Measurements from ENCODE around the gene DENND5B.
"Not testable (repeated sequence)": the region's sequence is repeated elsewhere in the genome, so short reads cannot be mapped to it uniquely, and the experiment has no call there.

DENND5B gene

DNA sequence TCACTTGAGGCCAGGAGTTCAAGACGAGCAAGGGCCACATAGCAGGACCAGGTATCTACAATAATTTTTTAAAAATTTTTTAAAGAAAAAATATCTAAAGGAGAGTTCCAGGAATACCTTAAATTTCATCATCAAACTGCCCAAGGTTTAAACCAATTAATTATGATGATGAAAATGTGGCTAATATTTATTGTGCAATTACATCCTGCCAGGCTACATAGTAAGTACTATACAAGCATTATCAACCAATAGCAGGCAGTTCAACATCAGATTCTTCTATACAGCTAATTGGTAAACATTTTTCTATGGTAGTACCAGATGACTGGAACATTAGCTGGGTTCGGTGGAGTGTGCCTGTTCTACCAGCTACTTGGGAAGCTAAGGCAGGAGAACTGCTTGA lies 24.4 kb downstream of the DENND5B start:
- no peak for DNase-seq (ENCODE audit: low read depth, low spot score)
- H3K4me3 ChIP-seq (ENCODE audit: low read length) = no peak overlapping the region

DNA sequence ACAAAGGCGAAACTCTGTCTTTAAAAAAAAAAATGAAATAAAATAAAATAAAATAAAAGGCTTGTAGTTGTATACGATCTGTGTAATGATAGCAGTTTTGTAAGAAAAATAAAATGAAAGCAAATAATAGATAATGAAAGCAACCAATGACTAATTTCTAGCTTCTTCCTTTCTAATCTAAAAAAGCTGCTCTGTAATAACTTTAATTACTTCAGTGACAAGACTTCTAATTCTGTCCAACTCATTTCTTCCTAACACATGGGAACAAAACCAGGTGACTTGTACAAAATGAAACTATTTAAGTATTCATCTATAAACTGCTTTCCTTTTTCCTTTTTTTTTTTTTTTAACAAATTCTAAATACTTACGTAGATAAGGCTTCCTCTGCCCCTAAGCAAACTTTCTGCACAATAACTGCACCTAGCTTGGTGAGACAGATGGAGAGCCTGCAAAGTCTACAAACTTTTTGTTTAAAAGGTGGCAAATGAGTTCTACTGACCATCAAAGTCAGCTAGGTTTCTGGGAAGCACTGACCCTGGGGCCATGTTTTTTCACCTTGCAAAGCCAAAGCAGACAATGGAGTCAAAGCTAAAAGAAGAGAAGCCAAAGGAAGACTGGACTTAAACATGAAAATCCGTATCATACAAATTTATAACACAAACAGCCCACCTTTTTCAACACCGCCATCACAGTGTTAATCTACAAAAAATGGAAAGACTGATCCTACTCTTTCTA lies 28.2 kb downstream of the DENND5B start:
- no peak for DNase-seq (ENCODE audit: low read depth, low spot score)
- H3K4me3 ChIP-seq (ENCODE audit: low read length) = no peak overlapping the region

DNA sequence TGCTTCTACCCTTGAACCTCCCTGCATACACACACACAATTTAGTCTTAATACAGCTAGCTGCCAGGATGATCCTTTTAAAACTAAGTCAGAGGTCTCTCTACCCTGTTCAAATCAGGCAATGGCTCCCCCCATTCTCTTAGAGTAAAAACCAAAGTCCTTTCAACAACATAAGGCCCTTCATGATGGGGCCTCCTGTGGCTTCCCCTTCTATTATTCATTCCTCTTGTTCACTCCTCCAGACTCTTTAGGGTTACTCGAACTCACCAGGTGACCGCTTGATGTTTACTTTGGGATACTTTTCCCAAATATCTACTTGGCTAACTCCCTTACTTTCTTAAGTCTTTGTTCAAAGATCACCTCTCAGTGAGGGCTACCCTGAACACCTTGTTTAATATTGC lies 30.4 kb downstream of the DENND5B start:
- DNase-seq (ENCODE audit: low read depth, low spot score) = no peak
- no peak overlapping the region for H3K4me3 ChIP-seq (ENCODE audit: low read length)

DNA sequence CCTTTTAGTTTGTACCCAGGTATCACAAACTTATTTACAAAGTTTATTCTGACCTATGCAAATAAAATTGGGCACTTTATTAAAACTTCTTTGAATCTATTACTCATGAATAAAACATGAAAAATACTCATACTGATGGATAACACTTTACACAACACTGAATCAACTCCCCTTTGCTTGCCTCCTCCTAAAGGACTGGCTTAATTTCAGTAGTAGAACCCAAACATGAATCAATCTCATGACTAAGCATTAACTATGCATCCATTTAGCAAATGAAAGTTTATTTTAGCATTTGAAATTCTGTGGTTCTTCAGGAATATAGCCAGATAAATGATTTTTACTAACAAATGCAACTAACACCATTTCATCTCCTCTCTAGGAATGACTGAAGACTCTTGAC lies 32.4 kb downstream of the DENND5B start:
- no peak for DNase-seq (ENCODE audit: low read depth, low spot score)
- no peak overlapping the region for H3K4me3 ChIP-seq (ENCODE audit: low read length)

DNA sequence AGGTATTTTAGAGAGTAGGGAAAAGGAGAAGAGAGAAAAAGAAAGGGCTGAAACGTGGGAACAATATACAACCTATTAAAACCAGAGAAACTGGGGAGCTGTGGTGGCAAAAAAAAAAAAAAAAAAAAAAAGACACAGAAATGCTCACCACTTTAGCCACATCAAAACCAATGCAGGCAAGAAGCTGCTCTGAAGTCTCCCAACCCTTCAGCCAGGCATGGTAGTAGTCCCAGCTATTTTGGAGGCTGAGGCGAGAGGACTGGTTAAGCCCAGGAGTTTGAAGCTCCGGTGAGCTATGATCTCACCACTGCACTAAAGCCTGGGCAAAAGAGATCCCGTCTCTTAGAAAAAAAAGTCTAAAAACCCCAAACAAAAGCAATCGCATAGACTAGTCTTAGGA lies 33.2 kb downstream of the DENND5B start:
- H3K4me3 ChIP-seq (ENCODE audit: low read length) = no peak overlapping the region
- DNase-seq (ENCODE audit: low read depth, low spot score) = peak; percentile 62

DNA sequence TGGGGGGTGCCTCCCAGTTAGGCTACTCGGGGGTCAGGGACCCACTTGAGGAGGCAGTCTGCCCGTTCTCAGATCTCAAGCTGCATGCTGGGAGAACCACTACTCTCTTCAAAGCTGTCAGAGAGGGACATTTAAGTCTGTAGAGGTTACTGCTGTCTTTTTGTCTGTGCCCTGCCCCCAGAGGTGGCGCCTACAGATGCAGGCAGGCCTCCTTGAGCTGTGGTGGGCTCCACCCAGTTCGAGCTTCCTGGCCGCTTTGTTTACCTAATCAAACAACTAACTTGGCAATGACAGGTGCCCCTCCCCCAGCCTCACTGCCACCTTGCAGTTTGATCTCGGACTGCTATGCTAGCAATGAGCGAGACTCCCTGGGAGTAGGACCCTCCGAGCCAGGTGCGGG lies 35.5 kb downstream of the DENND5B start:
- not testable (repeated sequence) for DNase-seq (ENCODE audit: low read depth, low spot score); H3K4me3 ChIP-seq (ENCODE audit: low read length)

DNA sequence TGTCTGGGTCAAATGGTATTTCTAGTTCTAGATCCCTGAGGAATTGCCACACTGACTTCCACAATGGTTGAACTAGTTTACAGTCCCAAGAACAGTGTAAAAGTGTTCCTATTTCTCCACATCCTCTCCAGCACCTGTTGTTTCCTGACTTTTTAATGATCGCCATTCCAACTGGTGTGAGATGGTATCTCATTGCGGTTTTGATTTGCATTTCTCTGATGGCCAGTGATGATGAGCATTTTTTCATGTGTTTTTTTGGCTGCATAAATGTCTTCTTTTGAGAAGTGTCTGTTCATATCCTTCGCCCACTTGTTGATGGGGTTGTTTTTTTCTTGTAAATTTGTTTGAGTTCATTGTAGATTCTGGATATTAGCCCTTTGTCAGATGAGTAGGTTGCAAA lies 40.3 kb downstream of the DENND5B start:
- not testable (repeated sequence) for H3K4me3 ChIP-seq (ENCODE audit: low read length); DNase-seq (ENCODE audit: low read depth, low spot score)

DNA sequence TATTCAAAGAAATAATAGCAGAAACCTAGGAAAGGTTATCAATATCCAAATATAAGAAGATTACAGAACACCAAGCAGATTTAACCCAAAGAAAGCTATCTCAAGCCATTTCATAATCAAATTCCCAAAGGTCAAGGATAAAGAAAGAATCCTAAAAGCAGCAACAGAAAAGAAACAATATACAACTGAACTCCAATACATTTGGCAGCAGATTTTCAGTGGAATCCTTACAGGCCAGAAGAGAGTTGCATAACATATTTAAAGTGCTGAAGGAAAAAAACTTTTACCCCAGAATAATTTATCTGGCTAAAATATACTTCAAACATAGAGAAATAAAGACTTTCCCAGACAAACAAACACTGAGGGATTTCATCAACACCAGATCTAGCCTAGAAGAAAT lies 54.3 kb downstream of the DENND5B start:
- no peak overlapping the region for H3K4me3 ChIP-seq (ENCODE audit: low read length)
- DNase-seq (ENCODE audit: low read depth, low spot score) = no peak

DNA sequence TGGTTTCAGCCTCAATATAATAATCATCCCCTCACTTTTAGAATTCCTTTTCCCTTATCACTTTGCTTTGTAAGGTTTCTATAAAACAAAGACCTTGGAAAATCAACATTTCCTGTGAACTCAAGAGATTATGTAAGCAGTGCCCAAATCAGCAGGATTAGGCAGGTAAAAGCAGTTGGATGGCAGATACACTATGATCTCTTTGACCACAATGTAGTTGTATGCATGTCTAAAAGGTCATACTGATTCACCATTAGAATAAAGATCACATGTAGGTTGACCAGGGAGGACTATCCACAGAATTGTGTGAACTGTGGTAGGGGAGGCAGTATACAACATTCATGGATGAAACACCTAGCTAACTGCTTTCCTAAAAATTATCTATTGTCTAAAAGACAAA lies 57.5 kb downstream of the DENND5B start:
- DNase-seq (ENCODE audit: low read depth, low spot score) = no peak
- H3K4me3 ChIP-seq (ENCODE audit: low read length) = no peak overlapping the region

DNA sequence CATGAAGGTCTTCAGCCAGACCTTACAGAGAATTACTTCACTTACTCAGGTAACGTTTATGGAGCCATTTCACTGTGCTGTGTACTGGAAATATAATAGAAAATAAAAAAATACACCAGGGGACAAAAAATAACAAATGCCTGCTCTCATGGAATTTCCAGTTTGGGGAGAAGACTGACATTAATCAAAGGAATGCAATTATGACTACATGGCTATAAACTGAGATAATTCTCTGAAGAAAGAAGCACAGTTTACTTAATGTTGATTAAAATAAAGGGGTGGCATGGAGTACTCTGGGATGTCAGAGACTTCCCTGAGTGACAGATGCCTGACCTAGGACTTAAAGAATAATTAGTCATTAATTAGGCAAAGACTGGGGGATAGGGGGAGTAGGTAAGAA lies 59.0 kb downstream of the DENND5B start:
- H3K4me3 ChIP-seq (ENCODE audit: low read length) = no peak overlapping the region
- no peak for DNase-seq (ENCODE audit: low read depth, low spot score)

DNA sequence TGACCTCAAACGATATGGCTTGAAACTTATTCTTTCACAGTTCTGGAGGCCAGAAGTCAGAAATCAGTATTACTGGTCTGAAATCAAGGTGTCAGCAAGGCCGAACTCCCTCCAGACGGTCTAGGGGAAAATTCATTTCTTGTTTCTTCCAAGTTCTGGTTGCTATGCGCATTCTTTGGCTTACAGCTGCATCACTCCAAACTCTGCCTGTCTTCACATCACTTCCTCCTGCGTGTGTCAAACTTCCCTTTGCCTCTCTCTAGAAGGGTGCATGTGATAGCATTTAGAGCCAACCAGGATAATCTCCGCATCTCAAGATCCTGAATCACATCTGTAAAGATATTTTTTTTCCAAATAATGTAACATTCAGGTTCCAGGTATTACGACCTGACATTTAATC lies 62.8 kb downstream of the DENND5B start:
- DNase-seq (ENCODE audit: low read depth, low spot score) = no peak
- no peak overlapping the region for H3K4me3 ChIP-seq (ENCODE audit: low read length)

DNA sequence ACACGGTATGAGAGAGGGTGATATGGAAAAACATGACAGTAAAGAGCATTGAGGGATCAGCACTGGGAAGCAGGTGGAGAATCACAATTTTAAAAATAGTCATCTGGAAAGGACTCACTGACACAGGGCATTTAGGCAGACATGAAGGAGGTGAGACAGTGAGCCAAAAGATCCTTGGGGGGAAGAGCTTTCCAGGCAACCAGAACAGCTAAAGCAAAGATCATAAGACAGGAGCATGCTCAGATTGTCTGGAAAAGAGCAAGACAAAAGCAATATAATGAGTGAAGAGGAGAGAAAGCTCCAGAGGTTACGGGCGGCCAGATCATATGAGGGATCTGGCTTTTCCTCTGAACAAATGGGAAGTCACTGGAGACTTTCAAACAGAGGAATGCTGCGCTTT lies 63.9 kb downstream of the DENND5B start:
- no peak for DNase-seq (ENCODE audit: low read depth, low spot score)
- H3K4me3 ChIP-seq (ENCODE audit: low read length) = no peak overlapping the region

DNA sequence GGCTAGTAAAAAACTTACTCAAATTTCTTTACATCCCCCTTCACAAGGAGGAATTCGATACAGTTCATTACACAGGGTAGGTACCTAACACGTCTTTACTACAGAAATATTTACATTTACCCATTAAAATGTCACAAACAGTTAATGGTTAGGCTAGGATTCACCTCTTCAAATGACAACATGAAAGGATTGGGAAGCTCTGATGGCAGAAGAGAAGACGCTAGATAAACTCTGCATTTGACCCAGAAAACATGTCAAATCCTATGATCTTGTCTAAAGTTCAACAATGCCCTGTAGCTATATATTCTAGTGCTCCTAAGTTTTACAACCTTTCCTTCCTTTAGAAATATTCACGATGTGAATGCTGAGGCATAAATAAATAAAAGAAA lies 64.8 kb downstream of the DENND5B start:
- no peak overlapping the region for H3K4me3 ChIP-seq (ENCODE audit: low read length)
- no peak for DNase-seq (ENCODE audit: low read depth, low spot score)

DNA sequence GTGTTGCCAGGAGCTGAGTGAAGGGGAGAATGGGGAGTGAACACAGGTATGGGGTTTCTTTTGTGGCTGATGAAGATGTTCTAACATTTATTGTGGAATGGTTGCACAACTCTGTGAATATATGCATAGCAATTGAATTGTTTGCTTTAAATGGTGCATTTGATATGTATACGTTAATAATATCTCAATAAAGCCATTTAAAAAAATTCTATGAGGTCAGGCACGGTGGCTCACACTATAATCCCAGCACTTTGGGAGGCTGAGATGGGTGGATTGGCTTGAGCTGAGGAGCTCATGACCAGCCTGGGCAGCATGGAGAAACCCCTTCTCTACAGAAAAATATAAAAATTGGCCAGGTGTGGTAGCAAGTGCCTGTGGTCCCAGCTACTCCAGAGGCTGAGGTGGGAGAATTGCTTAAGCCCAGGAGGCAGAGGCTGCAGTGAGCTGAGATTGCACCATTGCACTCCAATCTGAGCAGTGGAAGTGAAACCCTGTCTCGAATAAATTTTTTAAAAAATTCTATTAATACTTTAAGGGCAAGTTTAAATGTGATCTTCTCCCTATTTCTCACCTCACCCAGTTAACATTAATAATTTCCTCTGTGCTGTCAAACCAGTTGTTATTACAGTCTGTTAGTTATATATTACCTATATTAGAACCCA lies 65.3 kb downstream of the DENND5B start:
- no peak overlapping the region for H3K4me3 ChIP-seq (ENCODE audit: low read length)
- no peak for DNase-seq (ENCODE audit: low read depth, low spot score)

DNA sequence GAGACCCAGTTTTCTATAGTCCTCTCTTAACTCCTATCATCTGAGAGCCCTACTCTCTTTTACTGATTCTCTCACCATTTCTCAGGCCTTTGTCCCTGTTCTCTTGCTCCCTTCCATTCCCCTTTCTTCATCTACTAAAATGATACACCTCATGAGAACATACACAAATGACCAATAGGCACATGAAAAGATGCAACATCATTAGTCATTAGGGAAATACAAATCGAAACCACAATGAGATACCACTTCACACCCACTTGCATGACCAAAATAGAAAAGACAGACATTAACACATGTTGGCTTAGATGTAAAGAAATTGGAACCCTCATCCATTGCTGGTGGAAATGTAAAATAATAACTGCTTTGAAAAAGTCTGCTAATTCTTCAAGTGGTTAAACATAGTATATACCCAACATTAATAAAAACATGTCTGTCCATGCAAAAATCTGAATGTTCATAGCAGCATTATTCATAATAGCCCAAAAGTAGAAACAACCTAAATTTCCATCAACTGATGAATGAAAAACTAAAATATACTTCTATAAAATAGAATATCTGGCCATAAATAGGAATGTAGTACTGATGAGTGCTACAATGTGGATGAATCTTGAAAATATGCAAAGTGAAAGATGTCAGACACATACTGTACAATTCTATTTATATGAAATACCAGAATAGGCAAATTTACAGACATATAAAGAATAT lies 66.0 kb downstream of the DENND5B start:
- H3K4me3 ChIP-seq (ENCODE audit: low read length) = no peak overlapping the region
- no peak for DNase-seq (ENCODE audit: low read depth, low spot score)

DNA sequence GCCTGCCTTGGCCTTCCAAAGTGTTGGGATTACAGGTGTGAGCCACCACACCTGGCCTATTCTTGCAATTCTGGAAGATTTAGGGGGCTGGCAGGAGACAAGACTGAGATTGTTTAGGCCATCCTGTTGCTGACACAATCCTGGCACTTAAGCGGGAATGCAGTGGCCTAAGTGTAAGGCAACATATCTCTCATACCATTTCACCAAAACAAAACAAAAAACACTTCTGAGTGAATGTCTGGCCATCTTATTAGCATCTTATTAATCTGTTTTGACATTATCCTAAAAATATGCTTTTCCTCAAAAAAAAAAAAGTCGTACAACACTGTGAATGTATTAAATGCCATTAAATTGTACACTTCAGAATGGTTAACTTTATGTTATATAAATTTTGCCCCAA lies 67.6 kb downstream of the DENND5B start:
- H3K4me3 ChIP-seq (ENCODE audit: low read length) = no peak overlapping the region
- DNase-seq (ENCODE audit: low read depth, low spot score) = no peak

DNA sequence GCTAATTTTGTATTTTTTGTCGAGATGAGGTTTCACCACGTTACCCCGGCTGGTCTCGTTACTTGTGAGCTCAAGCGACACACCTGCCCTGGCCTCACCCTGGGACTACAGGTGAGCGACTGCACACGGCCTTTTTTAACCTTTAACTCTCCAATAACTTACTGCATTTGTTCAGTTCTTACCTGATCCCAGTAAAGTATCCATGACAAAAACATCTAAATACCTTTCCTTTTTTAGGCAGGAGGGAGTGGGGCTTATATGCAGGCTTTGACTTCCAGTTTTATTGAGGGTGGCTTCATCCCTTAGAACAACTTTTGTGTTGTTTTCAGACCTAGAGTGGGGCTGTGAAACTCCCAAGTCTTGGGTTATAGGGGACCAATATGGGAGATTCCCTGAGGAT lies 68.3 kb downstream of the DENND5B start:
- no peak for DNase-seq (ENCODE audit: low read depth, low spot score)
- H3K4me3 ChIP-seq (ENCODE audit: low read length) = no peak overlapping the region

DNA sequence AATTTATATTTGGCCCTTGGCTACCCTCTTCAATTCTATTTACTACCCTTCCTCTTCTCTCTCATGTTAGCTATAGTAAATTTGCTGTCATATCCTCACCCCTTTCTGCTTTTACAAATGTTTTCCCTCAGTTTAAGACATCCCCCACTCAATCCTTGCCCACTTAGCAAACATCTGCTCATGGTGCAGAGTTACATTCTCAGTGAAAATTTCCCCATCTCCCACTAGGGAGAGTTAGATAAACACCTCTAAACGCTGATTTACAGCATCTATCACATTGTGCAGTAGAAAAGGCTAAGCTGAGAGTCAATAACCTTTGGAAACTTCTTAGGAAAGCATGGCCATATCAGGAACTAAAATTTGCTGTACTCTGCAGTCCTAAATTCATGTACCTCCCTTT lies 69.0 kb downstream of the DENND5B start:
- H3K4me3 ChIP-seq (ENCODE audit: low read length) = no peak overlapping the region
- DNase-seq (ENCODE audit: low read depth, low spot score) = no peak

DNA sequence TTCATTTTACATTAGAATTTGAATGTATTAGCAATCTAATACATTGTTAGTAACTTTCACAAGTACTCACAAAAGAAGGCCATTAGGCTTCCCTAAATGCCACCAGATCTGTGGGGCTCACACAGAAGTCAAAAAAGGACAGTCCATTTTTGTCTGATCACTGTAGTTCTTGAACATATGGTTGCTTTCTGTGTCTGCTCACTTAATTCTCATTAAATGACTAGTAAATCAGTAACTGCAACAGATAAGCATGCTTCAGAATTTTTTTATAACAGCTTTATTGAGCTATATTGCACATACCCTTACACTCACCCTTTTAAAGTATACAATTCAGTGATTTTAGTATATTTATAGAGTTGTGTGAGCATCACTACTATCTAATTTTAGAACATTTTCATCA lies 71.4 kb downstream of the DENND5B start:
- no peak for DNase-seq (ENCODE audit: low read depth, low spot score)
- no peak overlapping the region for H3K4me3 ChIP-seq (ENCODE audit: low read length)

DNA sequence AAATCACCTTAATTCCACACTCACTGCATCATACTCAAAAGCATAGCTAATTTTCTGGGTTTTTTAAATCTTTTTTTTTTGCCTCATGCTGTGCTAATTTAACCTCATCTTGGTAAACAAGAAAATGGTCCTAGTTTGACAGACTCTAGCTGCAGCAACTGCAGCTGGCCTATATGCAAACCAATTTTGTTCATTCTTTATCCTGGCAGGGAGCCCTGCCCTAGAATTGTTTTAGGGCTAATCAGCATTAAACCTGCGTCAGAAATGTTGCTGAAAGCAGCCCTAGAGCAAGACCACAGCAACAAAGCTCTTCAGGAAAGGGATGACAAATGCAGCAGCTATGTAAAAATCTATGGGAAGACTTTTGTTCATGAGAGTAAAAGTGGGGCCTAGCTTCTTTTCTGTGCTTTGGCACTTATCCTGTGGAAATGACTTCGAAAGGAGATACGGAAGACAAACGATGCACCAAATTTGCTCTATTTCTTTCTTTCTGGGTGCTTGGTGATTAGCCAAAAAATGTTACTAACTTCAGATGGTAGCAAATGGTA lies 72.2 kb downstream of the DENND5B start:
- no peak overlapping the region for H3K4me3 ChIP-seq (ENCODE audit: low read length)
- DNase-seq (ENCODE audit: low read depth, low spot score) = no peak

All from Jurkat, Clone E6-1 (cell line).